Measurements from ENCODE around the gene KCNJ1. TPM values are rescaled to one million over a fixed set of nuclear protein-coding genes. Genes with fewer than 3 reads are reported as not detected.
A peak's percentile ranks its signal among the peaks of the same experiment; 100 is the strongest.

KCNJ1 gene
- total and polyA plus RNA-seq, 2 of the 8 experiments (the other 6 are each of a cell fraction or from before 2014, with no cell fraction given) = 0.17 to 0.23 TPM

DNA sequence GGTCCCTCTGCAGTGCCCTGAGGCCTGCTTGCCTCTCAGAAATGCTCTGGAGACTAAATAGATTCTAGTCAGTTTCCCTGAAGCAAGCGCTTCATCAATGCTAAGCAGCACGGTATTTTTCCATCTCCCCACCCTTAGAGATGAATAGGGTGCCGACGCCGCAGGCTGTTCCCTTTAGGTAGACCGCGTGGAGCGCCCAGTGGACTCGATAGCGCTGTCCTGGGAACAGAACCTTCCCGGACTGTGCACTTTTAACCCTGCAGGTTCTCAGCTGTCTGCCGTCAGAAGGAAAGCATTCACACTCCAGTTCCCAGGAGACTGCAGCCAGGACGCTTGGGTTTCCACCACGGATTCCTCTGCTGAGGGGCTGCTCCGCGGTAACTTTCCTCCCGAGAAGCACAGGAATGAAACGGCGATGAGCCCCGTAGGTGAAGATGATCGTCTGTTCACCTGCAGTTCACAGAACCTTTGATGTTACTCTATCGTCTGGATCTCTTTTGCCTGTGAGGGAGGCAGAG is 9.1 kb upstream of the KCNJ1 start:
- Histone ChIP-seq H2BK12ac (ENCODE audit: low read depth, low read length) (0 out of 2 replicates have a peak overlapping the region, but pooled peaks have one; percentile 32), H3K9ac (replicated peaks in 1 of 4; ENCODE audit: extremely low read depth in 1 of 4, low read depth in 3 of 4, low read length in 3 of 4) (no peak overlapping the region), H3K4ac (replicated peaks; ENCODE audit: insufficient read length, low read depth, low read length) (no peak overlapping the region), H3K79me1 (ENCODE audit: low read depth, low read length) (no peaks in the 10 kb centered on the region), H2BK20ac (ENCODE audit: low read length) (no peak overlapping the region), H3K27ac (ENCODE audit: low read depth, low read length) (no peak overlapping the region), H3K23ac (ENCODE audit: insufficient read length) (no peak overlapping the region), H3K36me3 (ENCODE audit: control insufficient read depth in 2 of 4, insufficient read depth in 4 of 4, low read length in 3 of 4) (no peaks in the 10 kb centered on the region), H4K5ac (ENCODE audit: insufficient read length, low read depth, low read length) (no peak overlapping the region), H2BK15ac (ENCODE audit: low read length) (no peak overlapping the region), H3K14ac (ENCODE audit: insufficient read length) (no peak overlapping the region), H2AFZ (ENCODE audit: low read length) (no peak overlapping the region), H2BK5ac (ENCODE audit: low read depth, low read length) (no peak overlapping the region), H3K4me1 (replicated peaks in 1 of 4; ENCODE audit: control insufficient read depth in 3 of 4, insufficient read depth in 4 of 4, low read length in 3 of 4) (peaks cover 11 to 27% (median 18%) of the 10 kb centered on the region in 4 experiments), H2BK120ac (replicated peaks; ENCODE audit: low read depth, low read length) (no peak overlapping the region), H3K9me3 (ENCODE audit: insufficient read depth in 2 of 2, low read depth in 1 of 2, low read length in 1 of 2) (no peaks in the 10 kb centered on the region), H4K91ac (replicated peaks; ENCODE audit: insufficient read length, low read length) (no peak overlapping the region), H4K8ac (ENCODE audit: extremely low read depth, insufficient read depth, low read length) (no peak overlapping the region), H3K18ac (ENCODE audit: extremely low read depth, low read length) (no peak overlapping the region), H2AK5ac (ENCODE audit: low read depth, low read length) (no peak overlapping the region), H3K56ac (replicated peaks; ENCODE audit: insufficient read length, low read depth, low read length) (no peak overlapping the region), H3K23me2 (ENCODE audit: low read depth, low read length) (no peaks in the 10 kb centered on the region), H3K79me2 (ENCODE audit: control insufficient read depth in 1 of 2, insufficient read depth in 2 of 2, low read length in 2 of 2) (no peaks in the 10 kb centered on the region), H3K27me3 (replicated peaks in 1 of 4; ENCODE audit: control insufficient read depth in 3 of 4, extremely low read depth in 1 of 4, insufficient read depth in 3 of 4, low read length in 3 of 4) (peaks cover 0 to 11% (median 6%) of the 10 kb centered on the region in 4 experiments; a peak in 5 of 7 replicates), H3K4me3 (ENCODE audit: extremely low read depth in 1 of 4, insufficient read depth in 2 of 4, low read depth in 3 of 4, low read length in 4 of 4) (no peak overlapping the region), H4K20me1 (replicated peaks in 1 of 2; ENCODE audit: control insufficient read depth in 1 of 2, insufficient read depth in 2 of 2, low read length in 2 of 2) (no peaks in the 10 kb centered on the region), H3K4me2 (ENCODE audit: insufficient read depth in 1 of 2, low read depth in 2 of 2, low read length in 2 of 2) (no peak overlapping the region)
- CTCF ChIA-PET (ENCODE audit: partially characterized antibody) = interaction anchor here (1.2 to 4.9 kb wide), 5 partner anchors 9 to 64 kb away, joined by 3 to 35 read pairs (median 5); no protein-coding TSS in a partner anchor
- FAIRE-seq (no peak), DNase-seq (ENCODE audit: low read depth in 1 of 2, low spot score in 2 of 2) (no peak)
- TF ChIP-seq CTBP2 (IDR thresholded peaks at IDR 0.05; ENCODE audit: borderline replicate concordance, insufficient read depth, insufficient read length, low read length) = no peak
- no peak for TF ChIP-seq EP300 (IDR thresholded peaks at IDR 0.05; ENCODE audit: borderline replicate concordance in 1 of 2, low read depth in 2 of 2, low read length in 2 of 2)
- 95% methylated on average over 22 of the region's 22 CpGs; no CpG with 5 or more reads in 1 of the 2 experiments for WGBS, 2 experiments (ENCODE audit: extremely low coverage in 1 of 2, insufficient coverage in 1 of 2, insufficient read length in 1 of 2, insufficient replicate concordance in 2 of 2, low coverage in 1 of 2, low lambda C conversion rate in 2 of 2, missing lambda C conversion rate in 1 of 2)
- POLR2A ChIA-PET (ENCODE audit: partially characterized antibody) = no interaction called here

Measured in H1 (cell line).